ENCODE measurements around the gene CC2D2B. TPM values are rescaled to one million over a fixed set of nuclear protein-coding genes. Genes with fewer than 3 reads are reported as not detected.
A peak's percentile ranks its signal among the peaks of the same experiment; 100 is the strongest.

The CC2D2B gene
- total and polyA plus RNA-seq, 2 of the 13 experiments (the other 11 are each of a cell fraction or from before 2014, with no cell fraction given): 0.20 TPM; not detected in 1

- TF ChIP-seq PRDM10 (CRISPR knock-in tag; IDR thresholded peaks at IDR 0.05; ENCODE audit: low read depth) (no peak), ZNF292 (CRISPR knock-in tag; IDR thresholded peaks at IDR 0.05; ENCODE audit: borderline replicate concordance, low read depth) (peak; percentile 50; the same call in 1 of the 2 replicates), ZNF354B (CRISPR knock-in tag; IDR thresholded peaks at IDR 0.05) (no peak), ZFP1 (CRISPR knock-in tag; IDR thresholded peaks at IDR 0.05) (no peak), ARID5B (CRISPR knock-in tag; IDR thresholded peaks at IDR 0.05) (no peak; the same call in 1 of the 2 replicates), HMGXB3 (CRISPR knock-in tag; IDR thresholded peaks at IDR 0.05; ENCODE audit: borderline replicate concordance) (0 out of 2 replicates have a peak, but pooled peaks have one; percentile 44), SMAD3 (CRISPR knock-in tag; IDR thresholded peaks at IDR 0.05) (no peak), BRF2 (CRISPR knock-in tag; IDR thresholded peaks at IDR 0.05) (no peak), DNMT3B (CRISPR knock-in tag; conservative IDR thresholded peaks at IDR 0.05) (no peak), ZNF816 (CRISPR knock-in tag; IDR thresholded peaks at IDR 0.05; ENCODE audit: borderline replicate concordance) (no peak), ZNF589 (CRISPR knock-in tag; conservative IDR thresholded peaks at IDR 0.05) (no peak), ZNF484 (CRISPR knock-in tag; IDR thresholded peaks at IDR 0.05; ENCODE audit: borderline replicate concordance, low read depth) (no peak), THRA (CRISPR knock-in tag; IDR thresholded peaks at IDR 0.05; ENCODE audit: borderline replicate concordance) (peak; percentile 55; the same call in 1 of the 2 replicates)
Observed at GRCh38 chr10:96043893-96044715, 136.3 kb downstream of the CC2D2B start (continued).
